Uterus (tissue), 2 donors: ENCODE data around the gene NFATC1.

Experiments used
- CTCF ChIP-seq, 4 experiments: fragments of 200-600 bp in 2 of 4; fragments of 450-650 bp in 2 of 4; sonication (generic) in 2 of 4; IDR thresholded peaks; one replicate each; pipeline ENCODE4 v1.5.1; 2016 to 2019; ENCODE audit warnings: antibody characterized with exemption in 4 of 4, mild to moderate bottlenecking in 2 of 4, moderate library complexity in 1 of 4
- POLR2A ChIP-seq, 2 donors: fragments of 450-650 bp; IDR thresholded peaks; one replicate each; pipeline ENCODE4 v1.6.1; 2016; ENCODE audit warnings: antibody characterized with exemption in 2 of 2, mild to moderate bottlenecking in 1 of 2, moderate library complexity in 1 of 2

GRCh38 chr18:79396431-79397246, 909 bp downstream of the NFATC1 start:
- TF ChIP-seq CTCF (IDR thresholded peaks at IDR 0.05) (peak in 3 of 4 experiments; percentile 25 to 45 (median 40)), POLR2A (IDR thresholded peaks at IDR 0.05) (no peak)
